22Rv1 (cell line): ENCODE data around the gene PROX1.

Source experiments
- ZFX ChIP-seq: fragments of 450-650 bp; IDR thresholded peaks from 2 replicates; pipeline ENCODE4 v1.6.1; 2017; ENCODE audit warnings: antibody characterized with exemption, borderline replicate concordance
- TF ChIP-seq, protein P1 (sequence below): fragments of 450-650 bp; IDR thresholded peaks from 2 replicates; pipeline ENCODE4 v1.5.1; 2017; ENCODE audit warnings: mild to moderate bottlenecking

DNA sequence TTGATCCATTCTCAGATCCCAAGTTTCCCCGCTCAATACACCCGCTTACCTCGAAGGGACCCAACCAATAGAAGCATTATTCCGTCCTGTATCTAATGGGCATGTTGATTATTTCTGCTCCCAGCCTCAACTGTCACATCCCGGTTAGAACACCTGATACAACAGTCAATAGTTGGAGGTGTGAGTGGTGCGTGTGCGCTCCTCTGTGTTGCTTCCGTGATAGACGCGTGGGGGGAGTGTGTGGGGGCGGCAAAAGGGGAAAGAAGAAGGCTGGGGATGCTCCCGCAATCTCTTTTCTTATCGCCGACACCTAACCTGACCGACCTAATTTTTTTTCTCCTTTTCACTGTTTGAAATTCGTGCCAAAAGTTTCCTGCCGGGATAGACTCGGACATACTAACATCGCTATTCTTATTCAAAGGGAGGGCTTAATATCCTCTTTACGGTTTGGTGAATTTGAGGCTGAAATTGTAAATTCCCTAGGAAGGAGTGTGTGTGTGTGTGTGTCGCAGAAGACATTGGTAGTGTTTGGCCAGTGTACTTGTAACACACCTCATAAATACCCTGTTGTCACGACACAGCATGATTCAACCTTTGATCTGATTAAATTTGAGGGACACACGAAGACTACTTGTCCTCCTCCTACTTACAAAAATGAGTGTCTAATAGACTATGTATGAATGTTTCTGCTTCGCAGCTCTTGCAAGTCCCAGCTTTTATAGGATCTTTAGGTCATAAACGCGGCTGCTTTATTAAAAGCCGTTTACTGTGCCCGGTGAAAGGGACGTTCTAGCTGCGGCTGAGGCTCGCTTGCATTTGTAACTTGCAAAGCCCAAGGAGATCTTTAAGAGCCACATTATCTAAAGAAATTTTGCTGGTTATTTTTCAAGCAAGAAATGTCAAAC, 1.5 kb upstream of the PROX1 start:
- TF ChIP-seq, protein P1, sequence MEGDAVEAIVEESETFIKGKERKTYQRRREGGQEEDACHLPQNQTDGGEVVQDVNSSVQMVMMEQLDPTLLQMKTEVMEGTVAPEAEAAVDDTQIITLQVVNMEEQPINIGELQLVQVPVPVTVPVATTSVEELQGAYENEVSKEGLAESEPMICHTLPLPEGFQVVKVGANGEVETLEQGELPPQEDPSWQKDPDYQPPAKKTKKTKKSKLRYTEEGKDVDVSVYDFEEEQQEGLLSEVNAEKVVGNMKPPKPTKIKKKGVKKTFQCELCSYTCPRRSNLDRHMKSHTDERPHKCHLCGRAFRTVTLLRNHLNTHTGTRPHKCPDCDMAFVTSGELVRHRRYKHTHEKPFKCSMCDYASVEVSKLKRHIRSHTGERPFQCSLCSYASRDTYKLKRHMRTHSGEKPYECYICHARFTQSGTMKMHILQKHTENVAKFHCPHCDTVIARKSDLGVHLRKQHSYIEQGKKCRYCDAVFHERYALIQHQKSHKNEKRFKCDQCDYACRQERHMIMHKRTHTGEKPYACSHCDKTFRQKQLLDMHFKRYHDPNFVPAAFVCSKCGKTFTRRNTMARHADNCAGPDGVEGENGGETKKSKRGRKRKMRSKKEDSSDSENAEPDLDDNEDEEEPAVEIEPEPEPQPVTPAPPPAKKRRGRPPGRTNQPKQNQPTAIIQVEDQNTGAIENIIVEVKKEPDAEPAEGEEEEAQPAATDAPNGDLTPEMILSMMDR: no peak
- no peak for TF ChIP-seq ZFX
